ENCODE results near the gene SIK1.
"Not testable (repeated sequence)": the region's sequence is repeated elsewhere in the genome, so short reads cannot be mapped to it uniquely, and the experiment has no call there.

SIK1 gene

GRCh38 chr21:43439316-43440075, 12.6 kb upstream of the SIK1 start:
- not testable (repeated sequence) for DNase-seq (ENCODE audit: low spot score)

- not testable (repeated sequence) for DNase-seq (ENCODE audit: low spot score)
Observed at GRCh38 chr21:43436272-43436671, 9.3 kb upstream of the SIK1 start.

- not testable (repeated sequence) for DNase-seq (ENCODE audit: low spot score)
Observed at GRCh38 chr21:43433340-43434136, 6.6 kb upstream of the SIK1 start.

- DNase-seq (ENCODE audit: low spot score) = not testable (repeated sequence)
Observed at GRCh38 chr21:43430830-43431416, 4.0 kb upstream of the SIK1 start.

- DNase-seq (ENCODE audit: low spot score) = not testable (repeated sequence)
Observed at GRCh38 chr21:43428964-43429363, 2.0 kb upstream of the SIK1 start.

- DNase-seq (ENCODE audit: low spot score) = not testable (repeated sequence)
Observed at GRCh38 chr21:43427242-43427559, 270 bp upstream of the SIK1 start.

GRCh38 chr21:43426004-43426403, 927 bp downstream of the SIK1 start:
- not testable (repeated sequence) for DNase-seq (ENCODE audit: low spot score)

- DNase-seq (ENCODE audit: low spot score) = not testable (repeated sequence)
Observed at GRCh38 chr21:43419475-43419874, 7.5 kb downstream of the SIK1 start.

- not testable (repeated sequence) for DNase-seq (ENCODE audit: low spot score)
Observed at GRCh38 chr21:43414576-43414975, 12.4 kb downstream of the SIK1 start.

- not testable (repeated sequence) for DNase-seq (ENCODE audit: low spot score)
Observed at GRCh38 chr21:43412020-43412788, 14.7 kb downstream of the SIK1 start.

GRCh38 chr21:43410456-43411068, 16.4 kb downstream of the SIK1 start:
- DNase-seq (ENCODE audit: low spot score) = not testable (repeated sequence)

GRCh38 chr21:43407139-43407538, 19.8 kb downstream of the SIK1 start:
- not testable (repeated sequence) for DNase-seq (ENCODE audit: low spot score)

GRCh38 chr21:43404450-43404849, 22.5 kb downstream of the SIK1 start:
- DNase-seq (ENCODE audit: low spot score) = not testable (repeated sequence)

- DNase-seq (ENCODE audit: low spot score) = not testable (repeated sequence)
Observed at GRCh38 chr21:43403651-43404430, 23.1 kb downstream of the SIK1 start.

- DNase-seq (ENCODE audit: low spot score) = not testable (repeated sequence)
Observed at GRCh38 chr21:43401125-43401524, 25.8 kb downstream of the SIK1 start.

GRCh38 chr21:43399595-43400015, 27.3 kb downstream of the SIK1 start:
- not testable (repeated sequence) for DNase-seq (ENCODE audit: low spot score)

- not testable (repeated sequence) for DNase-seq (ENCODE audit: low spot score)
Observed at GRCh38 chr21:43399136-43399535, 27.8 kb downstream of the SIK1 start.

- not testable (repeated sequence) for DNase-seq (ENCODE audit: low spot score)
Observed at GRCh38 chr21:43398533-43398932, 28.4 kb downstream of the SIK1 start.

- not testable (repeated sequence) for DNase-seq (ENCODE audit: low spot score)
Observed at GRCh38 chr21:43398000-43398399, 28.9 kb downstream of the SIK1 start.

GRCh38 chr21:43397439-43397808, 29.5 kb downstream of the SIK1 start:
- not testable (repeated sequence) for DNase-seq (ENCODE audit: low spot score)

Measured in HuH-7 (cell line).